KMS-11 (cell line): ENCODE results near the gene NEDD4L.

Experiments
- H2AFZ ChIP-seq: fragments of 200-600 bp; sonication (generic); 2 replicates; pipeline ENCODE4 v1.6.1; 2016; ENCODE audit warnings: antibody characterized with exemption, mixed run types, low read depth
- H3K27ac ChIP-seq: fragments of 200-600 bp; sonication (generic); 2 replicates; pipeline ENCODE4 v1.6.1; 2016; ENCODE audit warnings: mild to moderate bottlenecking, mixed run types
- H3K27me3 ChIP-seq: fragments of 200-600 bp; sonication (generic); 2 replicates; pipeline ENCODE4 v1.6.1; 2017; ENCODE audit warnings: mild to moderate bottlenecking, low read depth, mixed run types, moderate library complexity; ENCODE audit not compliant: insufficient read depth
- H3K36me3 ChIP-seq: fragments of 200-600 bp; sonication (generic); 2 replicates; pipeline ENCODE4 v1.6.1; 2017; ENCODE audit warnings: mild to moderate bottlenecking, mixed run types; ENCODE audit not compliant: insufficient read depth
- H3K4me1 ChIP-seq: fragments of 200-600 bp; sonication (generic); 2 replicates; pipeline ENCODE4 v1.6.1; 2016; ENCODE audit warnings: mild to moderate bottlenecking, low read depth, mixed run types; ENCODE audit not compliant: poor library complexity, severe bottlenecking
- H3K4me2 ChIP-seq: fragments of 200-600 bp; sonication (generic); 2 replicates; pipeline ENCODE4 v1.7.0; 2016; ENCODE audit warnings: mild to moderate bottlenecking, mixed run types
- H3K4me3 ChIP-seq: fragments of 200-600 bp; sonication (generic); IDR thresholded peaks from 2 replicates; pipeline ENCODE4 v1.6.1; 2017; ENCODE audit warnings: low read depth, low read length, mixed read lengths; ENCODE audit not compliant: insufficient read depth
- H3K79me2 ChIP-seq: fragments of 200-600 bp; sonication (generic); 2 replicates; pipeline ENCODE4 v1.6.1; 2016; ENCODE audit warnings: low read depth, mixed run types; ENCODE audit not compliant: insufficient read depth
- H3K9ac ChIP-seq: fragments of 200-600 bp; sonication (generic); 2 replicates; pipeline ENCODE4 v1.6.1; 2016; ENCODE audit warnings: mild to moderate bottlenecking, mixed run types
- H4K20me1 ChIP-seq: fragments of 200-600 bp; sonication (generic); 2 replicates; pipeline ENCODE4 v1.6.1; 2016; ENCODE audit warnings: mild to moderate bottlenecking, mixed run types; ENCODE audit not compliant: insufficient read depth
- TF ChIP-seq, protein P1 (sequence below): fragments of 200-600 bp; sonication (generic); conservative IDR thresholded peaks from 2 replicates; pipeline ENCODE4 v1.6.1; 2017; ENCODE audit warnings: low read depth, mild to moderate bottlenecking, antibody characterized with exemption, low read length, moderate library complexity, mixed read lengths

Gene NEDD4L

DNA sequence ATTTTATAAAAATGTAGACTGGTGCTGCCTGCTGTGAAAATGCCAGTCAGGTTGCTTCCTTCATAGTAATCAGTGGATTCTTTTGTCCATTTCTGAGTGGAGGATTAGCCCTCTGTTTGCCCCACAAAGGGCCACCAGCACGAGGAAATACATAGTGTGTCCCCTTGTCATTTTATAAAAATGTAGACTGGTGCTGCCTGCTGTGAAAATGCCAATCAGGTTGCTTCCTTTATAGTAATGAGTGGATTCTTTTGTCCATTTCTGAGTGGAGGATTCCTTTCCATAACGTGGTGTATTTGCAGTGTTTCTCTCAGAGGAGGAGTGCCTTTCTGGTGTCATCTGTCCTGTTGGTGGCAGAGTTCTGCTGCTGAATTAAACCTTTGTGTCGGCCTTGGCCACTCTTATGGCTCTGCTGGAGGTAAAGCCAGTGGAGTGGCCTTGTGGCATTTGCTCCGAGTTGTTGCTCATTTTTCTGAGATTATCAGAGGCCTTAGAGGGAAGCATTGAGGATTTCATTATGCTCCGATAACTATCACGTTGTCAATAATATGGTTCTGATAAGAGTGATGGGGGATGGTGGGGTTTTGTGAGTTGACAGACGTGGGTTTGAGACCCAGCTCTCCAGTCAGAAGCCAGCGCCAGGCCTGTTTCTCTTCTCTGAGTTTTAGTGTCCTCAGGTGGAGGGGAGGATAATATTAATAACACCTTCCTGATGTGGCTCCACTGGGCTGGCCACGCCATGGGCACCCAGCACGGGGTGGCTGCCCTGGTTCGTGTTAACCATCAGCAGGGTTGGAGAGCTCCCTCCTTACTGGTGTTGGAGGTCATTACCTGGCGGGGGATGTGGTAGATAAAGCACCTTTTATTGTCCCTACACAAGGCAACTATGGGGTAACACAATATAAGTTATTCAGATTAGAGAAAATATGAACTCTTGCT, 96.6 kb downstream of the NEDD4L start:
- Histone ChIP-seq H4K20me1 (no peaks in the 10 kb centered on the region), H2AFZ (no peak overlapping the region), H3K4me2 (no peak overlapping the region), H3K36me3 (no peaks in the 10 kb centered on the region), H3K4me1 (peaks cover 14% of the 10 kb centered on the region), H3K27ac (no peak overlapping the region), H3K79me2 (no peaks in the 10 kb centered on the region), H3K9ac (no peak overlapping the region), H3K27me3 (no peaks in the 10 kb centered on the region), H3K4me3 (no peak overlapping the region)
- TF ChIP-seq, protein P1, sequence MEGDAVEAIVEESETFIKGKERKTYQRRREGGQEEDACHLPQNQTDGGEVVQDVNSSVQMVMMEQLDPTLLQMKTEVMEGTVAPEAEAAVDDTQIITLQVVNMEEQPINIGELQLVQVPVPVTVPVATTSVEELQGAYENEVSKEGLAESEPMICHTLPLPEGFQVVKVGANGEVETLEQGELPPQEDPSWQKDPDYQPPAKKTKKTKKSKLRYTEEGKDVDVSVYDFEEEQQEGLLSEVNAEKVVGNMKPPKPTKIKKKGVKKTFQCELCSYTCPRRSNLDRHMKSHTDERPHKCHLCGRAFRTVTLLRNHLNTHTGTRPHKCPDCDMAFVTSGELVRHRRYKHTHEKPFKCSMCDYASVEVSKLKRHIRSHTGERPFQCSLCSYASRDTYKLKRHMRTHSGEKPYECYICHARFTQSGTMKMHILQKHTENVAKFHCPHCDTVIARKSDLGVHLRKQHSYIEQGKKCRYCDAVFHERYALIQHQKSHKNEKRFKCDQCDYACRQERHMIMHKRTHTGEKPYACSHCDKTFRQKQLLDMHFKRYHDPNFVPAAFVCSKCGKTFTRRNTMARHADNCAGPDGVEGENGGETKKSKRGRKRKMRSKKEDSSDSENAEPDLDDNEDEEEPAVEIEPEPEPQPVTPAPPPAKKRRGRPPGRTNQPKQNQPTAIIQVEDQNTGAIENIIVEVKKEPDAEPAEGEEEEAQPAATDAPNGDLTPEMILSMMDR = no peak

DNA sequence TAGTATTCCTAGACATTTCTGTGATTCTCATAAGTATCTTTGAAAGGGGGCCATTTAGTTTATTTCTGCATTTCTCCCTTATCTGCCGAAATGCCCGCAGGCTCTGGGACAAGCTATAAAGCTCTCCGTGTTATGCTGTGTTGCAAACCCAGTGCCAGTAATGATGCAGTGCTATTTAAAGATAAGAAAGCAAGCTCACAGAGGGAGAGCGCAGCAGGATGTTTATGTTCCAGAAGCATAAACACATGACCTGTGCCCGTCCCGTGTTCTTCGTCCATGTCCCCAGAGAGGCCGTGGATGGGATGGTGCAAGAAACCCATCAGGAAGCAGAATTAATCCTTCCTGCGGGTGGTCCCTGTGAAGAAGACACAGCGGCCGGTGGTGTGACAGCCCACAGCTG, 99.4 kb downstream of the NEDD4L start:
- Histone ChIP-seq H3K79me2 (no peaks in the 10 kb centered on the region), H3K27ac (no peak overlapping the region), H3K4me3 (no peak overlapping the region), H4K20me1 (no peaks in the 10 kb centered on the region), H3K36me3 (no peaks in the 10 kb centered on the region), H3K4me1 (no peaks in the 10 kb centered on the region), H3K9ac (no peak overlapping the region), H3K27me3 (no peaks in the 10 kb centered on the region), H2AFZ (no peak overlapping the region), H3K4me2 (no peak overlapping the region)
- TF ChIP-seq, protein P1 = no peak

DNA sequence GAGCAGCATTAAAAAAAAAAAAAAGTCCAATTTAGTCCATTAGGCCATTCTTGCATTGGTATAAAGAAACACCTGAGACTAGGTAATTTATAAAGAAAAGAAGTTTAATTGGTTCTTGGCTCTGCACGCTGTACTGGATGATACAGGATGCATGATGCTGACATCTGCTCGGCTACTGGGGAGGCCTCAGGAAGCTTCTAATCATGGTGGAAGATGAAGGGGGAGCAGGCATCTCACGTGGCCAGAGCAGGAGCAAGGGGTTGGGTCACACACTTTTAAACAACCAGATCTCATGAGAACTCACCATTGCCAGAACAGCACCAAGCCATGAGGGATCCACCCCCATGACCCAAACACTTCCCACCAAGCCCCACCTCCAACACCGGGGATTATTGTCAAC, 100.1 kb downstream of the NEDD4L start:
- Histone ChIP-seq H3K79me2 (no peaks in the 10 kb centered on the region), H3K4me2 (no peak overlapping the region)

DNA sequence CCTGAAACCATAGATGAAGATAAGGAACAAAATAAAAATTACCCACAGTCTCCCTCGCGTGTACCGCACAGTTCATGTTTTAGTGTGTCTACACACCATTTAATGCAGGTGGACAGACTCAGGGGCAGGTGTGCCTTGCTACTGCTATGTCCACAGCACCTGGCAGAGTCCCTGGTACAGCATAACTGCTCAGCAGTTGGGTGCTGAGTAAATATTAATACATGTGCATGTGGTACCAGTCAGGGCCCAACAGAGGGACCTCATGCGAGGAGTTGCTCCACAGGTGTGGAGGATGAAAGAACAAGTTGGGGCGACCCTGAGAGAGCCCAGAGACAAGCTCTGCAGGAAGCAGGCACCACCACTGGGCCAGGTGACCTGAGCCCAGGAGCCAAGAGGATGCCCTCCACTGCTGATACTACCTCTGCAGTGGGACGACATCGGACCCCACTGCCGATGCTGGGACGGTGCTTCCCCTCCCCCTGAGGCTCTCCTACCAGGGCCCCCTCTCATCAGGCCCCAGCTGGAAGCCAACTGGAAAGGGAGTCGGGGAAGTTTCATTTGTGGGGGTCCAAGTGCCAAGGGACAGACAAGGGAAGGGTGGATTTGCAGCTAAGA, 100.8 kb downstream of the NEDD4L start:
- Histone ChIP-seq H4K20me1 (no peaks in the 10 kb centered on the region), H3K4me2 (no peak overlapping the region), H3K9ac (no peak overlapping the region), H3K79me2 (no peaks in the 10 kb centered on the region), H3K27ac (no peak overlapping the region), H3K4me3 (no peak overlapping the region), H2AFZ (no peak overlapping the region), H3K4me1 (no peaks in the 10 kb centered on the region), H3K27me3 (no peaks in the 10 kb centered on the region), H3K36me3 (no peaks in the 10 kb centered on the region)
- TF ChIP-seq, protein P1 = no peak

More for the DNA sequence above, 100.1 kb downstream of the NEDD4L start:
- TF ChIP-seq, protein P1 = no peak
- Histone ChIP-seq H3K27me3 (no peaks in the 10 kb centered on the region), H3K27ac (no peak overlapping the region), H3K4me1 (no peaks in the 10 kb centered on the region), H3K9ac (no peak overlapping the region), H4K20me1 (no peaks in the 10 kb centered on the region), H3K4me3 (no peak overlapping the region), H2AFZ (no peak overlapping the region), H3K36me3 (no peaks in the 10 kb centered on the region)
